GM12865 (cell line): Measurements from ENCODE around the gene STK33.

Experiments
- DNase-seq: peaks from one replicate; pipeline ENCODE4 v3.0.0; 2010; ENCODE audit warnings: low read depth
- H3K4me3 ChIP-seq: 2 replicates; pipeline ENCODE4 v1.5.1; 2011; ENCODE audit warnings: mild to moderate bottlenecking, low read depth, low read length, control low read depth
- CTCF ChIP-seq: IDR thresholded peaks from 2 replicates; pipeline ENCODE4 v1.5.1; 2011; ENCODE audit warnings: low read length, control low read depth, low read depth, inconsistent platforms; ENCODE audit not compliant: insufficient read depth; ENCODE audit errors: missing control alignments

STK33 gene

GRCh38 chr11:8360086-8360828 is 233.8 kb downstream of the STK33 start:
- no peak overlapping the region for H3K4me3 ChIP-seq
- no peak for DNase-seq
- no peak for TF ChIP-seq CTCF

- no peak overlapping the region for H3K4me3 ChIP-seq
- no peak for DNase-seq
- TF ChIP-seq CTCF: no peak
Observed at GRCh38 chr11:8359521-8359920, 234.5 kb downstream of the STK33 start.

GRCh38 chr11:8357891-8358566 is 236.0 kb downstream of the STK33 start:
- TF ChIP-seq CTCF: no peak
- DNase-seq: no peak
- H3K4me3 ChIP-seq: no peak overlapping the region

- no peak for TF ChIP-seq CTCF
- no peak for DNase-seq
- no peak overlapping the region for H3K4me3 ChIP-seq
Observed at GRCh38 chr11:8357505-8357888, 236.5 kb downstream of the STK33 start.

GRCh38 chr11:8356721-8357504 is 237.1 kb downstream of the STK33 start:
- H3K4me3 ChIP-seq: no peak overlapping the region
- no peak for TF ChIP-seq CTCF
- DNase-seq: no peak

- TF ChIP-seq CTCF: no peak
- DNase-seq: no peak
- no peak overlapping the region for H3K4me3 ChIP-seq
Observed at GRCh38 chr11:8356216-8356615, 237.8 kb downstream of the STK33 start.
